Measurements from ENCODE around the gene ANGPTL3. TPM values are rescaled to one million over a fixed set of nuclear protein-coding genes. Genes with fewer than 3 reads are reported as not detected.
"Not testable (repeated sequence)": the region's sequence is repeated elsewhere in the genome, so short reads cannot be mapped to it uniquely, and the experiment has no call there.

Gene ANGPTL3
- total RNA-seq, 1 donor from 2014 or later, result not detected

DNA sequence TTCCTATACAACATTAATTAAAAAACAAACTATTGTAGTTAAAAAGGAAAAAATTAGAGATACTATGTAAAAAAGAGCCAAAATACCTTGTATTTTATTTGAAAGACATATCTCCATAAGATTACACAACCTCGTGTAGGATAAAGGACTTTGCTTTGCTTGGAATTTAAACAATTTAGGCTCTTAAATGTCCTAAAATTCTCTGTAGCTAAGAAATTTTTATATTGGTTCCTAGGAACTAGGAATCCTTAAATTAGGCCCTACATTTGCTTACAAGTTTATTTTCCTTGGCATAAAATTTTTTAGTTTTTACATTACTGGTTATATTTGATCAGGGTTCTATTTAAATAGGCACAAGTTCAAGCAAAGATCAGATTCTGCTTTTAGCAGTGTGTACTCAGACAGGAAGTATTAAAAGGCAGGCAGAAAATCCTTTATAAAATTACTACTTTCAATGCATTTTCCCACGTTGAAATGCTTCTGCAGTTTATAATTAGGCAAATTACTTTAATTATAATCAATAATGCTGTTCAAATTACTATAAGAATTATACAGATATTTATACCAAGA lies 3.4 kb upstream of the ANGPTL3 start:
- TF ChIP-seq, protein P1, sequence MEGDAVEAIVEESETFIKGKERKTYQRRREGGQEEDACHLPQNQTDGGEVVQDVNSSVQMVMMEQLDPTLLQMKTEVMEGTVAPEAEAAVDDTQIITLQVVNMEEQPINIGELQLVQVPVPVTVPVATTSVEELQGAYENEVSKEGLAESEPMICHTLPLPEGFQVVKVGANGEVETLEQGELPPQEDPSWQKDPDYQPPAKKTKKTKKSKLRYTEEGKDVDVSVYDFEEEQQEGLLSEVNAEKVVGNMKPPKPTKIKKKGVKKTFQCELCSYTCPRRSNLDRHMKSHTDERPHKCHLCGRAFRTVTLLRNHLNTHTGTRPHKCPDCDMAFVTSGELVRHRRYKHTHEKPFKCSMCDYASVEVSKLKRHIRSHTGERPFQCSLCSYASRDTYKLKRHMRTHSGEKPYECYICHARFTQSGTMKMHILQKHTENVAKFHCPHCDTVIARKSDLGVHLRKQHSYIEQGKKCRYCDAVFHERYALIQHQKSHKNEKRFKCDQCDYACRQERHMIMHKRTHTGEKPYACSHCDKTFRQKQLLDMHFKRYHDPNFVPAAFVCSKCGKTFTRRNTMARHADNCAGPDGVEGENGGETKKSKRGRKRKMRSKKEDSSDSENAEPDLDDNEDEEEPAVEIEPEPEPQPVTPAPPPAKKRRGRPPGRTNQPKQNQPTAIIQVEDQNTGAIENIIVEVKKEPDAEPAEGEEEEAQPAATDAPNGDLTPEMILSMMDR (IDR thresholded peaks at IDR 0.05), result no peak
- Histone ChIP-seq H3K27ac (no peak overlapping the region), H3K4me1 (no peaks in the 10 kb centered on the region), H3K9me3 (no peaks in the 10 kb centered on the region), H3K4me3 (no peak overlapping the region), H3K27me3 (no peaks in the 10 kb centered on the region), H3K36me3 (no peaks in the 10 kb centered on the region)
- intact Hi-C loops (cut with DNase I), result no loop called here
- ATAC-seq, result no peak
- DNase-seq, result no peak

DNA sequence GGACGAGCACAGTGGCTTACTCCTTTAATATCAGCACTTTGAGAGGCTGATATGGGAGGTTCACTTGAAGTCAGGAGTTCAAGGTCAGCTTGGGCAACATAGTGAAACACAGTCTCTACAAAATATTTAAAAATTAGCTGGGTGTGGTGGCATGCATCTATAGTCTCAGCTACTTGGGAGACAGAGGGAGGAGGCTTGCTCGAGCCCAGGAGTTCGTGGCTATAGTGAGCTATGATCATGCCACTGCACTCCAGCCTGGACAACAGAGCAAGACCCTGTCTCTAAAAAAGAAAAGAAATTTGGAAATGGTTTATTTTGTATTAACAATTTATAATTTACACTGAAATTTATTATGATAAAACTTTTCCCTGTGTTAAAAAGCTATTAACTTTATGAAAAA lies 1.7 kb upstream of the ANGPTL3 start:
- H3K9me3 ChIP-seq, result no peaks in the 10 kb centered on the region
- ATAC-seq (no peak), DNase-seq (no peak)
- no peaks in the 10 kb centered on the region for H3K4me1 ChIP-seq
- no peaks in the 10 kb centered on the region for H3K36me3 ChIP-seq
- H3K27me3 ChIP-seq, result no peaks in the 10 kb centered on the region
- no peak overlapping the region for H3K27ac ChIP-seq
- TF ChIP-seq, protein P1 (IDR thresholded peaks at IDR 0.05), result no peak
- intact Hi-C loops (cut with DNase I), result no loop called here
- H3K4me3 ChIP-seq, result no peak overlapping the region

DNA sequence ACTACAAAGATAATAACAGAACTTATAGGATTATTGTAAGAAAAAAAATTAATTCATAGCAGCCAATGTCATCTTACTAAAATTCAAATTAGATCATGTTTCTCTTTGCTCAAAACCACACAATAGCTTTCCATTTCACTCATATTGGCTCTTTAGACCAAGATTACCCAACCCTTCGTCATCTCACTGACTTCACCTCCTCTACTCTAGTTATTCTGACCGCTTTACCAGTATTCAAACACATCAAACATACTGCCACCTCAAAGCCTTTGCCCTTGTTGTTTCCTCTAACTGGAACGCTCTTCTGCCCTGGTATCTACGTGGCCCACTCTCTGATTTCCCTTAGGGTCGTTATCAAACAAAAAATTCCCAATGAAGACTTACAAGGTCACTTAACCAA lies 1.7 kb downstream of the ANGPTL3 start:
- intact Hi-C loops (cut with DNase I), result no loop called here
- DNase-seq (no peak), ATAC-seq (no peak)
- Histone ChIP-seq H3K36me3 (no peaks in the 10 kb centered on the region), H3K27me3 (no peaks in the 10 kb centered on the region), H3K4me3 (no peak overlapping the region), H3K9me3 (no peaks in the 10 kb centered on the region), H3K4me1 (no peaks in the 10 kb centered on the region), H3K27ac (no peak overlapping the region)
- TF ChIP-seq, protein P1 (IDR thresholded peaks at IDR 0.05), result no peak

DNA sequence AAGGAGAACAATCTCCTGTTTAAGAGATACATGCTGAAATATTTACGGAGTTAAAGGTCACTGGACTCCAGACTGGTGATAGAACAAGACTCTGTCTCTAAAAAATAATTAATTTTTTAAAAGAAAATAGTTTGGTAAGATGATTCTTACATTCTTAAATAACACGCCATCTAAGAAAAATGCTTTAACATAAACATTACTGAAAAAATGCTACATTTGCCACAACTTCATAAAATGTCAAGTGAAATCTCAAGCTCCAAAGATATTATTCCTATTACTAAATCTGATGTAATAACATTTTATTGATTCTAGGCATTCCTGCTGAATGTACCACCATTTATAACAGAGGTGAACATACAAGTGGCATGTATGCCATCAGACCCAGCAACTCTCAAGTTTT lies 4.1 kb downstream of the ANGPTL3 start:
- Histone ChIP-seq H3K27me3 (no peaks in the 10 kb centered on the region), H3K4me1 (no peaks in the 10 kb centered on the region), H3K27ac (no peak overlapping the region), H3K9me3 (no peaks in the 10 kb centered on the region), H3K4me3 (no peak overlapping the region), H3K36me3 (no peaks in the 10 kb centered on the region)
- TF ChIP-seq, protein P1 (IDR thresholded peaks at IDR 0.05), result no peak
- intact Hi-C loops (cut with DNase I), result no loop called here
- no peak for DNase-seq
- no peak for ATAC-seq

DNA sequence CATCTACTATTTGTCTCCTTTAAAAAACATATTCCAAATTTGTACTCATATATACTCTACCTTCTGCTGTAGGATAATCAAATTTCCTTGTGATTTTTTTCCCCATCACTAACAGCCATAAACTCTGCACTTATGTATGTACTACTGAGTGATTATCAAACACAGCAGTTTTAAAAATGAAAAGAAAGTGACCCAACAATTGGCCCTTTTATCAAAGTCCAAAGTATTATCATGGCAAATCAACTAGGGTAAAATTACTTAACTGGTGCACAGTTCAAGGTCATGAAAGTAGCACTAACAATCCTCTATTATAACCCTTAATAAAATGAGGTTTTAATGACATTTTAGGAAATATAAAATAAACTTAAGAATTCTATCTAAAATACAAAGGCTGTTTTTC lies 11.6 kb downstream of the ANGPTL3 start:
- H3K4me1 ChIP-seq, result no peaks in the 10 kb centered on the region
- intact Hi-C loops (cut with DNase I), result no loop called here
- H3K27ac ChIP-seq, result no peak overlapping the region
- no peak for DNase-seq
- no peaks in the 10 kb centered on the region for H3K36me3 ChIP-seq
- no peaks in the 10 kb centered on the region for H3K9me3 ChIP-seq
- H3K27me3 ChIP-seq, result no peaks in the 10 kb centered on the region
- TF ChIP-seq, protein P1 (IDR thresholded peaks at IDR 0.05), result no peak
- H3K4me3 ChIP-seq, result no peak overlapping the region
- no peak for ATAC-seq

DNA sequence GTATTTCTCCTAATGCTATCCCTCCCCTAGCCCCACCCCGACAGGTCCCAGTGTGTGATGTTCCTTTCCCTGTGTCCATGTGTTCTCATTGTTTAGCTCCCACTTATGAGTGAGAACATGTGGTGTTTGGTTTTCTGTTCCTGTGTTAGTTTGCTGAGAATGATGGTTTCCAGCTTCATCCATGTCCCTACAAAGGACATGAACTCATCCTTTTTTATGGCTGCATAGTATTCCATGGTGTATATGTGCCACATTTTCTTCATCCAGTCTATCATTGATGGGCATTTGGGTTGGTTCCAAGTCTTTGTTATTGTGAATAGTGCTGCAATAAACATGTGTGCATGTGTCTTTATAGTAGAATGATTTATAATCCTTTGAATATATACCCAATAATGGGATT lies 13.3 kb downstream of the ANGPTL3 start:
- DNase-seq; intact Hi-C loops (cut with DNase I); H3K4me1 ChIP-seq; H3K27ac ChIP-seq; H3K4me3 ChIP-seq; H3K27me3 ChIP-seq; H3K9me3 ChIP-seq; H3K36me3 ChIP-seq; ATAC-seq: not testable (repeated sequence)
